WTC11 (cell line): ENCODE results near the gene FGF6.

Source experiments
- CREM ChIP-seq: sonication (generic); formaldehyde crosslinking; IDR thresholded peaks from 2 replicates; pipeline ENCODE4 v1.8.1; 2022; ENCODE audit warnings: mild to moderate bottlenecking, missing genetic modification reagents, moderate library complexity
- CTCF ChIP-seq: fragments of 200-600 bp; IDR thresholded peaks from 2 replicates; pipeline ENCODE4 v1.8.0; 2022; ENCODE audit warnings: antibody characterized with exemption
- MAX ChIP-seq: sonication (generic); formaldehyde crosslinking; IDR thresholded peaks from 2 replicates; pipeline ENCODE4 v1.8.0; 2022; ENCODE audit warnings: mild to moderate bottlenecking, missing genetic modification reagents
- SOX15 ChIP-seq: fragments of 250-450 bp; sonication (Bioruptor Pico); IDR thresholded peaks from 2 replicates; pipeline ENCODE4 v1.9.0; 2021; ENCODE audit warnings: mild to moderate bottlenecking
- SP1 ChIP-seq: sonication (generic); formaldehyde crosslinking; conservative IDR thresholded peaks from 2 replicates; pipeline ENCODE4 v1.8.1; 2022; ENCODE audit warnings: missing genetic modification reagents
- ZNF232 ChIP-seq: sonication (generic); formaldehyde crosslinking; IDR thresholded peaks from 2 replicates; pipeline ENCODE4 v1.8.0; 2022; ENCODE audit warnings: mild to moderate bottlenecking, missing genetic modification reagents
- TF ChIP-seq, protein P1 (sequence below): sonication (generic); formaldehyde crosslinking; conservative IDR thresholded peaks from 2 replicates; pipeline ENCODE4 v1.8.1; 2022; ENCODE audit warnings: mild to moderate bottlenecking, missing genetic modification reagents

DNA sequence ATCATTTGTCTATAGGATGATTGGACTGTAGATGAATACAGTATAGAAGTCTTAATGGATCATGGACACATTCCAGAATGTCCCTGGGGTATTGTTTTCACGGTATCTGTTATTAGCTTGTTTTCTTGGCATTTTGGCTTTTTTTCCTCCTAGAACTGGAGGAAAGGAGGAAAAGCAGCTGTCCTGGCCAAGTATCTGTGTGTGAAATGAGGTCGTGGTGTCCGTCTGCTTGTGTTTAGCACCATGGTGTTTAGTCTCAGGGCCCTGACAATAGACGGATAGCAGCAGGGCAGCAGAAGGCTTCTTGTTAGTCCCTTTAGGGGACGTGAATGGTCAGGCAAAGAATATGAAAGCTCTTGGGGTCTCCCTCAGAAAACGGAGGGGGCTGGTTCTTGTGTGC lies 21.2 kb downstream of the FGF6 start:
- no peak for TF ChIP-seq CTCF
- TF ChIP-seq, protein P1, sequence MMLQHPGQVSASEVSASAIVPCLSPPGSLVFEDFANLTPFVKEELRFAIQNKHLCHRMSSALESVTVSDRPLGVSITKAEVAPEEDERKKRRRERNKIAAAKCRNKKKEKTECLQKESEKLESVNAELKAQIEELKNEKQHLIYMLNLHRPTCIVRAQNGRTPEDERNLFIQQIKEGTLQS (CRISPR knock-in tag): no peak
- TF ChIP-seq MAX (CRISPR knock-in tag): no peak
- TF ChIP-seq SOX15: no peak
- no peak for TF ChIP-seq CREM (CRISPR knock-in tag)
- no peak for TF ChIP-seq SP1
- TF ChIP-seq ZNF232 (CRISPR knock-in tag): no peak
